GM18861 (cell line): ENCODE results near the gene SPNS3.

Experiments used
- ATAC-seq: cut with Tn5 transposase; IDR thresholded peaks from one replicate; pipeline ENCODE4 v1.9.1; 2021; ENCODE audit not compliant: unreplicated experiment

The SPNS3 gene

DNA sequence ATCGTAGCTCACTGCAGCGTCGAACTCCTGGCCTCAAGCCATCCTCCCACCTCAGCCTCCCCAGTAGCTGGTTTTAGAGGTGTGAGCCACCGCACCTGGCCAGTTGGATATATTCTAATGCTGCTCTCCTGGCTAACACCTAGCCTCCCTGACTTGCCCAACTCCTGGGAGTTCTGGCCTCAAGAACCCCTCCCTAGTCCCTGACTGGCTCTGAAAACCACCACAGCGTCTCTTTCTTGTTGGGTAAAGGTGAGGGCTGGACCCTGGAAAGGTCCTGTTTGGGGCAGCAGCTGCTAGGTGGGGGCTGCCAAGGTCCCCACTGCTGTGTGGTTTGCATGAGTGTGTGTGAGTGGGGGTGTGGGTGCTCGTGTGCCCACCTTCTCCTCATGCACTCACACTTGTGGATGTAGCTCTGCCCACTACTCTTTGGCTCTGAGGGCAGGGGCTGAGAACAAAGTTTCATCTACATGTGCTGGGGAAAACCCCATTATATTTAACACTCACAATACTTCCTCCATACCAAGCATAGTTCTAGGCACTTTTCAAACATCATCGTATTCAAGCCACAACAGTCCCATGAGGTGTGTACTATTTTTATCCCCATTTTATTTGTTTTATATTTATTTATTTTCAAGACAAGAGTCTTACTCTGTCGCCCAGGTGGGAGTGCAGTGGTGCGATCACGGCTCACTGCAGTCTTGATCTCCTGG is 7.1 kb upstream of the SPNS3 start:
- no peak for ATAC-seq

- no peak for ATAC-seq
Observed at GRCh38 chr17:4427505-4427904, 6.2 kb upstream of the SPNS3 start.

DNA sequence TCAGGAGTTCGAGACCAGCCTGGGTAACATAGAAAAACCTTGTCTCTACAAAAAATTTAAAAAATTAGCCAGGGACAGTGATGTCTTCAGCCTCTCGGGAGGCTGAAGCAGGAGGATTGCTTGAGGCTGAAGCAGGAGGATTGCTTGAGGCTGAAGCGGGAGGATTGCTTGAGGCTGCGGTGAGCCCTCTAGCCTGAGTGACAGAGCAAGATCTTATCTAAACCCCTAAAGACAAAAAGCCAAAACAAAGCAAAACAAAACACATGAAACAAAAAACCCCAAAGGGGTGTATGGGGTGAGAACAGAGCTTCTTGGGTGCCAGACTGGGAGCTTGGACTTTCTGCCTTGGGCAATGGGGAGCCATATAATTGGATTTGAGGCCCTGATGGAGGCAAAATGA is 2.6 kb downstream of the SPNS3 start:
- ATAC-seq, result no peak

- no peak for ATAC-seq
Observed at GRCh38 chr17:4436846-4437245, 3.1 kb downstream of the SPNS3 start.

DNA sequence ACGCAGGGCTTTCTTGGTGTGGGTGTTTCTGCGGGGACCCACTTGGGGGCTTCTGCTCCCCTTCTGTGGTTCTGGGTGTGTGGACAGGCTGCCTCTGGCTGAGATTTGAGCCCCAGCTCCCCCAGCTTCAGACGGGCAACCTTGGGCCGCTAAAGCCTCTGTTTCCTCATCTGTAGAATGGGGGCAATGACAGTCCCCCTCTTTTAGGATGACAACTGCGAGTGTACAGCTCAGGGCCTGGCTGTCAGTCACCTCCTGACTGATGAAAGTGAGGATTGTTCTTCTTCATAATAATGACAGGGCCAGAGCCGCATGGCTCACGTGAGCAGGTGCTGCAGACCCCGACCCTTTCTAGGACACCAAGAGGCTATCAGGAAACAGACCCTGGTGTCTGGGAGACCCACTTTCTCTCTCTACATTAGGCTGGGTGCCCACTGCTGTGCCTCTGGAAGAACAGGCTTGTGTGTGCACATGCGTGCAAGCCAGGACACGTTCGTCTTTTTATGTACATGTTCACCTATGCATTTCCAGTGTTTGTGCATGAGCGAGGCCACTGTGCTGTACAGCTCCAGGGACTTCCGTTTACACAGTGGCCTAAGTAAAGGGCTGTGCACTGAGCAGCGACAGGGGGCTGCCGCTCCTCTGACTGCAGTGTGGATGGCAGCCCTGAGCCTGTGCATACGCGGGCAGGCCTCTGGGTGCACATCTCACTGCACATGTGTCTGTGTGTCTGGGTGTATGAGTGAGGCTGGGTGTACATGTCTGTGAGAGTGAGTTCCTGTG is 4.6 kb downstream of the SPNS3 start:
- ATAC-seq, result no peak

DNA sequence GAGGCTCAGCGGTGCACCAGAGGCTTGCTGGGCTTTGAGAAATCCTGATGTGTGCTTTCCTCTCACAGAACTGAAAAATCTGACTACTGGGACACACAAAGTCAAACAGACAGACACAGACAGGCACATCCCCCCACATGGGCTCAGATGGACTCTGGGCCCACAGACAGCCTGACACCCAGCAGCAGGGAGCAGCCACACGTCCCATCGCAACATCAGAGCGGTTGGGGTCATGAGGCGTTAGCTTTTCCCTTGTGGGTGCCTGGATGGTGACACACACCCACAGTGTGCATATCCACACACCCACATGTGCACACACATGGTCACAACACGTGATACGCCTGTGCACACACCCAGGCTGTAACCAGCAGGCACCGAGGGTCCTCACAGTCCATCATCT is 6.3 kb downstream of the SPNS3 start:
- no peak for ATAC-seq

DNA sequence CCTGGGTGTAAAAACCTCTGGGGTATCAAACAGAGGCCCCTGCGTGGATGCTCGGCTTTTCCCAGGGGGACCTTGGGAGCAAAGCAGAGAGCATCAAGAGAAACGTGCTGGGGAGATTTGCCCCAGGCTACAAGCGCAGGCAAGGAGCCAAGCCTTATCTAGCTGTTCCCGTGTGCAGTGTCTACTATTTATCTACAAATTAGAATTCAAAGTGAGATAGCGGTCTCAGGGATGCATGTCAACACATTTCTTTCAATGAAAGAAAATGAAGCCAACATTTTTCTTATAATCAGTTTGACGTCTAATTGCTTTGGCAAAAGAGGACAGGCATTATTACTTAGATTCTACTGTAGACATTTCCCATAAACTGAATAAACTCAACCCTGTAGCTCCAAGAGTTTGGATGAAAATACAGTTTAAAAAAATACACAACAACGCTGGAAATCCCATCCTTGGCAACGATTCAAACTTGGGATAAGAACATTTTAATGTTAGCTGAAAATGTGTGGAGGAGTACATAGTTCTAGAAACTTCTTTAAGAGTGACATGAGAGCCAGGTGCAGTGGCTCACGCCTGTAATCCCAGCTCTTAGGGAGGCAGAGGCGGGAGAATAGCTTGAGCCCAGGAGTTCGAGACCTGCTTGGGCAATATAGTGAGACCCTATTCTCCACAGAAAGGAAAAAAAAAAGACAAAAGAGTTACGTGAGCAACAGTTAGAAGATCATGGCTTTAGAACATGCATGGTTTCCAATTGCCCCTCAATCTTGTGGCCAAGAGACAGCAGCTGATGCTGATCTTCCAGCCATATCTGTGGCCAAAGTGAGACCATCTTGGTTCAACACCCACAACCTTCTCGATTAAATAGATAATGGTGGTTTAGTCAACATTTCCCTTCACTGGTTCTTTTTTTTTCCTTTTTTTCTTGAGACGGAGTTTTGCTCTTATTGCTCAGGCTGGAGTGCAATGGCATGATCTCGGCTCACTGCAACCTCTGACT is 7.2 kb downstream of the SPNS3 start:
- no peak for ATAC-seq

GRCh38 chr17:4442582-4442981 is 8.8 kb downstream of the SPNS3 start:
- ATAC-seq, result no peak

DNA sequence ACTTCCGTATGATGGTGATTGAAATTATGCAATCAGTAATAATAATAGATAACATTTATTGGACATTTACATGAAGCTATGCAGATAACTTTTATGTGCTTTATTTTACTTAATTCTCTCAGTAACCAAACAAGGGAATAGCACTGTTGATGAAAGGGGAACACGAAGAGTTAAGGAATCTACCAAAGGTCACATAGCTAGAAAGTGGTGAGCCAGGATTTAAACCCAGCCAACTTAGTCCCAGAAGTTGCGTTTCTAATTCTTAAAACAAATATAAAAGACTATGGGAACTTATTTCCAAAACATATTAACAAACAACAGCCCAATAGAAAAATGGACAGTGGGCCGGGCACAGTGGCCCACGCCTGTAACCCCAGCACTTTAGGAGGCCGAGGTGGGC is 9.7 kb downstream of the SPNS3 start:
- ATAC-seq, result no peak

GRCh38 chr17:4444782-4445473 is 11.2 kb downstream of the SPNS3 start:
- no peak for ATAC-seq

- no peak for ATAC-seq
Observed at GRCh38 chr17:4445731-4446130, 12.0 kb downstream of the SPNS3 start.

- ATAC-seq, result no peak
Observed at GRCh38 chr17:4446326-4447071, 12.8 kb downstream of the SPNS3 start.

DNA sequence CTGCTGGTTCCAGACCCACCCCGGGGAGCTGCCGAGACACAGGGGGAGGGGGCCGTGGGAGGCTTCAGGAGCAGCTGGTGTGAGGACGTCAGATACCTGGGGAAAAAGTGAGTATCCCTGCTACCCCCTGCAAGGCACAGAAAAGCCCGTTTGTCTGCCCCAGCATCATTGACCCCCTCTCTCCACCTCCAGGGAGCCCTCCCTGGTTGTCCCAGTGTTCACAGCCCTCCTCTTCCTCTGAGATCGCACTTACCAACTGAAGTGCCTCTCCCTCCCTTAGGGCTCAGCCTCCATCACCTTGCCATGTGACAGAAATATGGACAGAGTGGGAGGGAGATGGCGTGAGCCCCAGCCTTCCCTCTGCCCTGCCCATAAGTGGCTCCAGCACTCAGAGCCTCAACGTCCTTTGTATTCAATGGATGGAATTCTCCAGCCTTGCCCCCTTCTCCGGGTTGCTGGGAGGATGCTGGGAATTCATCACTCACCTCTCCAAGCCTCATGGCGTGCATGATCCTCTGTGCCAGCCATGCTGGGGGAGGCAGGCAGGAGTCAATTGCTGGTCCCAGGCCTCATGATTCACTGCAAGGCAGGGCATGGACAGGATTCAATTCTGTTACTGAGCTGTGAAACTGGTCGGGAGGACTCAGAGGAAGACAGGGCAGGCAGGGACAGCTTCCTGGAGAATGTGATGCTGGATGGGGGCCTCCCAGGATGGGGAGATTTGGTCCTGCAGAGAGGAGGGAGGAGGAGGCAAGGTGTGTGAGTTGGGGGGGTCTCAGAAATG is 14.6 kb downstream of the SPNS3 start:
- no peak for ATAC-seq

DNA sequence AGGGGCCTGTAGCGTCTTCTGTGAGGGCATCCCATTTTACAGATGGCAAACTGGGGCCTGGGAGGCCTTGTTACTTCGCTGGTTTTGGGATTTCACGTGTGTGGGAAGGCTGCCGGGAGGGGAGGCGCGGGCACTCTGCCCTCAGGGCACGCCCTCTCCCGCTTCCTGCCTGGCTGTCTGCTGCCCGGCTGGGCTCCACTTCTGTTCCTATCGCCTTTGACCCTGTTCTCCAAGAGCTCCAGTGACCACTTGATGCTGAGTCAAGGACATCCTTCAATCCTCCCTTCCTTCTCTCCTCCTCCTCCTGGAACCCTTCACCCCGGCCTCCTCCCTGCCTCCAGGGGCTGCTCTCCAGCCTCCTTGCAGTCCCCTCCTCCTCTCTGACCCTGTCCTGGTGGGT is 16.0 kb downstream of the SPNS3 start:
- no peak for ATAC-seq

GRCh38 chr17:4450710-4451316 is 17.1 kb downstream of the SPNS3 start:
- no peak for ATAC-seq

DNA sequence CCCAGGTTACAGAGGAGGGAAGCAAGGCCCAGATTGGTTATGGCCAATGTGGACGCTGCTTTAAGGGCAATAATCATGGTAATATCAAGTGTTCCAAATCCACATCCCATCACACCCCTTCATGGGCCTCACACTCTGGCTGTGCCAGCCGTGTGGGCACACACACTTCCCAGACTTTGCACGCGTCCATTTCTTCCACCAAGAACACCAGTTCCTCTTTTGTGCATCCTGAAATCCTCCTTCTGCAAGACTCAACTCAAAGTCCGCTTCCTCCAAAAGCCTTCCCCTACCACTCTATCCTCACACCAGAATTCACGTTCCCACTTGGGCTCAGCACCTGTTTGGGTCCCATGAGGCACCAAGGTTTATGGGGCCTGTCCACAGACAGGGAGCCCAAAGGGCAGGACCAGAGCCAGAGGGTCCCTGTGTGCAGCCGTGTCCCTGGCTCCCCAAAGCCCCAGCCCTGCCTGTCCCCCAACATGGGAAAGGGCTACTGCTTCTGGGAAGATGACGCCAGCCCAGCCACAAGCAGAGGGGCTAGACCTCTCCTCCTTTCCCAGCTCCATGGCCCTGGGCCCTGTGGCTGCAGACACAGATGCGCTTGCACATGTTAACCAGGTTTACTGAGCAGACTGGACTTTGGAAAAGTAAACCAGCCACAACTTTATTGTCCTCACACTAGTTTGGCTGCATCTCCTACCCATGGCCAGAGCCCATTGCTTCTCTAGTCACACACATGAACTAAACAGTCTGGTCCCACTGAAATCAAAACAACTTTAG is 20.3 kb downstream of the SPNS3 start:
- ATAC-seq, result no peak

DNA sequence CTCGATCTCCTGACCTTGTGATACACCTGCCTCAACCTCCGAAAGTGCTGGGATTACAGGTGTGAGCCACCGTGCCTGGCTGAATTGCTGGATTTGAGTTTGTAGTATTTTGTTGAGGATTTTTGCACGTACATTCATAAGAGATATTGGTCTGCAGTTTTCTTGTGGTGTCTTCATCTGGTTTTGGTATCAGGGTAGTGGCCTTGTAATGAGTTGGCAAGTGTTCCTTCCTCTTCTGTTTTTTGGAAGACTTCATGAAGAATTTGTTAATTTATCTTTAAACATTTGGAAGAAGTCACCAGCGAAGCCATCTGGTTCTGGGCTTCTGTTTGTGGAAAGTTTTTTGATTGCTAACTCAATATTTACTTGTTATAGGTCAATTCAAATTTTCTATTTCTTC is 26.9 kb downstream of the SPNS3 start:
- no peak for ATAC-seq

- no peak for ATAC-seq
Observed at GRCh38 chr17:4463818-4464476, 30.2 kb downstream of the SPNS3 start.
